GM19463 (cell line): ENCODE results near the gene SARDH.
"Not testable (repeated sequence)": the region's sequence is repeated elsewhere in the genome, so short reads cannot be mapped to it uniquely, and the experiment has no call there.

Experiments used
- ATAC-seq: cut with Tn5 transposase; IDR thresholded peaks from one replicate; pipeline ENCODE4 v1.9.1; 2021; ENCODE audit warnings: mild to moderate bottlenecking, moderate library complexity; ENCODE audit not compliant: unreplicated experiment

SARDH gene

GRCh38 chr9:133775951-133776905 lies 38.1 kb upstream of the SARDH start:
- ATAC-seq, result no peak

- no peak for ATAC-seq
Measured at GRCh38 chr9:133775291-133775690, 37.1 kb upstream of the SARDH start.

GRCh38 chr9:133774799-133775198 lies 36.6 kb upstream of the SARDH start:
- ATAC-seq, result no peak

- no peak for ATAC-seq
Measured at GRCh38 chr9:133773889-133774655, 35.9 kb upstream of the SARDH start.

- ATAC-seq, result no peak
Measured at GRCh38 chr9:133772581-133772980, 34.4 kb upstream of the SARDH start.

GRCh38 chr9:133771486-133772482 lies 33.6 kb upstream of the SARDH start:
- ATAC-seq, result no peak

GRCh38 chr9:133770076-133770777 lies 32.1 kb upstream of the SARDH start:
- no peak for ATAC-seq

GRCh38 chr9:133769511-133770075 lies 31.4 kb upstream of the SARDH start:
- ATAC-seq, result no peak

GRCh38 chr9:133768859-133769510 lies 30.8 kb upstream of the SARDH start:
- no peak for ATAC-seq

GRCh38 chr9:133768371-133768858 lies 30.3 kb upstream of the SARDH start:
- ATAC-seq, result no peak

GRCh38 chr9:133767625-133768024 lies 29.5 kb upstream of the SARDH start:
- no peak for ATAC-seq

GRCh38 chr9:133767008-133767407 lies 28.9 kb upstream of the SARDH start:
- no peak for ATAC-seq

- not testable (repeated sequence) for ATAC-seq
Measured at GRCh38 chr9:133766234-133766633, 28.1 kb upstream of the SARDH start.

- ATAC-seq, result no peak
Measured at GRCh38 chr9:133763272-133764183, 25.4 kb upstream of the SARDH start.

GRCh38 chr9:133762488-133763271 lies 24.5 kb upstream of the SARDH start:
- no peak for ATAC-seq

GRCh38 chr9:133761641-133762248 lies 23.6 kb upstream of the SARDH start:
- no peak for ATAC-seq
